Fibroblast of lung (primary cell): ENCODE data around the gene GCAT.

ENCODE experiments used
- EZH2 ChIP-seq: IDR thresholded peaks from 2 replicates; pipeline ENCODE4 v1.5.1; 2012; ENCODE audit warnings: low read length, control low read depth, mild to moderate bottlenecking; ENCODE audit errors: missing control alignments
- TF ChIP-seq, protein P1 (sequence below), 2 donors: IDR thresholded peaks in 1 of 2; conservative IDR thresholded peaks in 1 of 2; 1 replicate in 1 of 2; 2 replicates in 1 of 2; pipeline ENCODE4 v1.5.1; 2011 to 2012; ENCODE audit warnings: low read length in 2 of 2, control low read depth in 1 of 2, inconsistent platforms in 1 of 2, low read depth in 1 of 2, mild to moderate bottlenecking in 1 of 2

DNA sequence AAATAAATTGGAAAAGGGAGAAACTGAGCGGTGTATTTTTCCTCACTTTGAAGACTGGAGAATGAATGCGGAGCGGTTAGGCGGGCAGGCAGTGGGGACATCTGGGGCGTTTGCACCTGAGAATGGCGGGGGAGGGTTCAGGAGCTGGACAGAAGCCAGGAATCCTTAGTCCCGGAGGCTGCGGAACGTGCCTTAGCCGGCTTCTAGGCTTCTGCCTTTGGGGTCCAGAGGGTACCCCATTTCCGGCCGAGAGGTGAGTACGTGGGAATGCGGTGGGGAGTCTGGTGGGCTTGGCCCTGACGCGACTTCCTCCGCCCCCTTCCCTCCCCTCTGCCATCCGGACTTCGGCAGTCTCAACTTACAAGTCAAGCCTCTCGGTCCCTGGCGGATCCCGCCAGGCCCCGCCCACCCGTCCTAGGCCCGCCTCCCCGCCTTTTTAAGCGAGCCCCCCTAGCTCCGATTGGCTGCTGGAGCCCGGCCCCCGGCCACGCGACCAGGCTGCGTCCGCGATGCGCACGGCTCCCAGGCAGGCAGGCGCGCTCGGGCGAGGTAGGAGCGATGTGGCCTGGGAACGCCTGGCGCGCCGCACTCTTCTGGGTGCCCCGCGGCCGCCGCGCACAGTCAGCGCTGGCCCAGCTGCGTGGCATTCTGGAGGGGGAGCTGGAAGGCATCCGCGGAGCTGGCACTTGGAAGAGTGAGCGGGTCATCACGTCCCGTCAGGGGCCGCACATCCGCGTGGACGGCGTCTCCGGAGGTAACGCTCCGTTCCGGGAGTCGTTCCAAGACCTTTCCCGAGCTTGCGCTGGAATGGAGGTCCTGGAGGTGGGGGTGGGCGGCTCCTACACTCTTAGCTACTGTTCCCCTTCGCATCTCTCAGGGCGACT, at the start of gene GCAT:
- TF ChIP-seq, protein P1, sequence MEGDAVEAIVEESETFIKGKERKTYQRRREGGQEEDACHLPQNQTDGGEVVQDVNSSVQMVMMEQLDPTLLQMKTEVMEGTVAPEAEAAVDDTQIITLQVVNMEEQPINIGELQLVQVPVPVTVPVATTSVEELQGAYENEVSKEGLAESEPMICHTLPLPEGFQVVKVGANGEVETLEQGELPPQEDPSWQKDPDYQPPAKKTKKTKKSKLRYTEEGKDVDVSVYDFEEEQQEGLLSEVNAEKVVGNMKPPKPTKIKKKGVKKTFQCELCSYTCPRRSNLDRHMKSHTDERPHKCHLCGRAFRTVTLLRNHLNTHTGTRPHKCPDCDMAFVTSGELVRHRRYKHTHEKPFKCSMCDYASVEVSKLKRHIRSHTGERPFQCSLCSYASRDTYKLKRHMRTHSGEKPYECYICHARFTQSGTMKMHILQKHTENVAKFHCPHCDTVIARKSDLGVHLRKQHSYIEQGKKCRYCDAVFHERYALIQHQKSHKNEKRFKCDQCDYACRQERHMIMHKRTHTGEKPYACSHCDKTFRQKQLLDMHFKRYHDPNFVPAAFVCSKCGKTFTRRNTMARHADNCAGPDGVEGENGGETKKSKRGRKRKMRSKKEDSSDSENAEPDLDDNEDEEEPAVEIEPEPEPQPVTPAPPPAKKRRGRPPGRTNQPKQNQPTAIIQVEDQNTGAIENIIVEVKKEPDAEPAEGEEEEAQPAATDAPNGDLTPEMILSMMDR (conservative IDR thresholded peaks at IDR 0.05 in 1 of 2, IDR thresholded peaks at IDR 0.05 in 1 of 2; ENCODE audit: low read depth in 1 of 2, low read length in 2 of 2): no peak
- TF ChIP-seq EZH2: no peak
